ENCODE data around the gene CARD10.
A peak's percentile ranks its signal among the peaks of the same experiment; 100 is the strongest.

The CARD10 gene

GRCh38 chr22:37519268-37520195 lies at the start of gene CARD10:
TSS of gene CARD10 (minus strand) at chr22:37519415. CDS start at chr22:37519200, 215 bp downstream.
- no peak for DNase-seq

GRCh38 chr22:37568448-37569008 lies 49.3 kb upstream of the CARD10 start:
- no peak for DNase-seq

- DNase-seq, result no peak
Measured at GRCh38 chr22:37568012-37568411, 48.8 kb upstream of the CARD10 start.

DNA sequence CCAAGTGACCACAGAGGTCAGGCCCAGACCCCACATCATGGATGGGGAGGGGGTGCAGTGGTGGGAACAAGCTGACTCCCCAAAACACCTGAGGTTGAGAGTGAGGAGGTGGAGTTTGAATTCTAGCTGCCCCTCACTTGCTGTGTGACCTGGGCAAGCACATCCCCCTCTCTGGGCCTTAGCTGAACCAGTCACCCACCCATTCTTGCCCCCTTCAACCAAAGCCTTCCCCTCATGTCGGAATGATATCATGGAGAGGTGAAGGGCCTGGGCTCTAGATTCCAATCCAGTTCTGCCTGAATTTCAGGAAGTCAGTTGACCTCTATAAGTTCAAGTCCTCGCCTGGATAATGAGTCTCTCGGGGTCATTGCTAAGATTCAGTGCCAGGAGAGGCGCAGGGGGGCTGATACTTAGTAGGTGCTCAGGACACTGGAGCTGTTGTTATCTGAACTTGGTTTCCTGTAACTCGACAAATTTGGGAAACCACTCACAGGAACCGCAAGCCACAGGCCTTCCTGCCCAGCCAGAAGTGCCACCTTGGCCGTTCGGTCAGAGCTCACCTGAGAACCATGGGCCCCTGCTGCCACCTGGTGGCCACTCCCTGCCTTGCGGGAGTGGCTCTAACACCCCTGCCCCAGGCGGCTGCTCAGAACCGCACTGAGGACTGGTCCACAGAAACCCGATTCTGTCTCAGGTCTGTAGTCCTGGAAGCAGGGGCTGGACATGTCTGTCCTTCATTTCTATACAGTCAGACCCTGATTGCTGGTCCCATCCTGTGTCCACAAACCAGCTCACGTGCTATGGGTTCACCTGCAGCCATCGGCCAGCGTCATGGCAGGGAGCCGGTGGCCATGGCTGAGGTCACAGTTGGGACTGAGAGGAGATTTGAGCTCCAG lies 47.9 kb upstream of the CARD10 start:
- DNase-seq, result peak; percentile 93

GRCh38 chr22:37566329-37566837 lies 47.2 kb upstream of the CARD10 start:
- peak; percentile 57 for DNase-seq

DNA sequence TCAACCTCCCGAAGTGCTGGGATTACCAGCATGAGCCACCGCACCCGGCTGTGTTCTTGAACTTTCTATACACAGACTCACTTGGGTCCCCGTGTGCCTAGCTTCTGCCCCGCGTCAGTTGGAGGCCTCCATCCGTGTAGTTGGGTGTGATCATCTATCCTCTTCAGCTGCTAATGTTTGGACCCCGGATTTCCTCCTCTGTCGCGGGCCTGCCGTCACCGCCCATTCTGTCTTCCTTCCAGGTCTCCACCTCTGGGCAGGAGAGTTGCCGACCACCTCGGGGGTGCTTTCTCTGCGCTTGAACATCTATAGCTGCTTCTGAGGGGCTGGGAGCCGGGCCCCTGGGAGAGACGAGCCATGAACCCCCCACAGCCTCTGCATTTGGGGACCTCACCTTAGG lies 46.6 kb upstream of the CARD10 start:
- no peak for DNase-seq

DNA sequence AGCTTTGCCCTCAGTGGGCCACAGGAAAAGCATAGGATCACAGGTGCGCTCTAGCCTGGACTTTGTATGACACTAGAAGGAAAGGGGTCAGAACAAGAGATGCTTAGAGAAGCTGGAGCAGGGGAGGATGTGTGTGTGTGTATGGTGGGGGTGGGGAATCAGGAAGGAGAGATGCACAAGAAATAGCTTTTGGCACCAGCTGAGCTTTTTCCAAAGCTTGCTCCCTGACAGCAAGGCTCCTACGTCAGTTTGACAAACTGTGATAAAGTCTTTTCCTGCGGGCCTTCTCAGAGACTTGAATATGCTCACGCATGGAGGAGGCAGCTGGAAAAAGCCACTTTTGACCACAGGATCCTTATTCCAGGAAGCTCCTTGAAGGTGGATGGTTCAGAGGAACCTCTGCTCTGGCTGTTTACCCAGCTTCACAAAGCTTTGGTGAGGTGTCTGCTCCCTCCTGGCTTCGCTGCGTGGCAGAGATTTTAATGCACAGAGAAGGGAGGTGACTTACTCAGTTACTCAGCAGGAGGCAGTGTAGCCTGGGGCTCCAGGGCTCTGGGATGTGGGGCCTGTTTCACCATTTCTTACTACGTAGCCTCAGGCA lies 45.0 kb upstream of the CARD10 start:
- DNase-seq, result no peak

GRCh38 chr22:37563153-37564081 lies 44.2 kb upstream of the CARD10 start:
- no peak for DNase-seq

GRCh38 chr22:37562049-37562875 lies 43.0 kb upstream of the CARD10 start:
- no peak for DNase-seq

- peak; percentile 78 for DNase-seq
Measured at GRCh38 chr22:37561212-37562048, 42.2 kb upstream of the CARD10 start.

DNA sequence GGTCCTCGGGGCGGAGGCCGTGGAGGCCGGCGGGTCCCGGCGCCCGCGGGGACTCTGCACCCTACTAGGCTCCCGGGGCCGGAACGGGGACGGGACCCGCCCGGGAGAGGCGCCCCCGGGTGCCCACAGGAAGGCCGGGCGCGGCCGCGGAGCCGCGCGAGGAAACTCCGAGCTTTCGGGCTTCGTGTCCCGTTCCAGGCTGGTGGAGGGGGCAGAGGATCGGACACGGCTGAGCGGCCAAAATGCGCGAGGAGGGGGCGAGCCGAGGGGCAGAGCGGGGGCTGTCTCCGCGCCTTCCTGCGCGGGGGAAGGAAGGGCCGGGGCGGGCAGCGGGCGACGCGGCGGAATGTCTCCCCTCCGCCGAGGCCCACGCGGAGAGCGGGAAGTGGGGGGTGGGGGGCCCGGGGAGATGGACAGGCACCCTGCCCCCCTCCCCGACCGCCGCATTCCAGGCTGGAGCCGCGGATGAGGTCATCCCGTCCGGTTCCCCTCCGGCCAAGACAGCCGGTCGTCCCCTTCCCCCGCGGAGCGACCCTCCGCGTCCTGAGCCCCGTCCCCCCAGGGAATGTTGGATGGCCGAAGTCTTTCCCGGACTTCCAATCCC lies 41.5 kb upstream of the CARD10 start:
- DNase-seq, result no peak

DNA sequence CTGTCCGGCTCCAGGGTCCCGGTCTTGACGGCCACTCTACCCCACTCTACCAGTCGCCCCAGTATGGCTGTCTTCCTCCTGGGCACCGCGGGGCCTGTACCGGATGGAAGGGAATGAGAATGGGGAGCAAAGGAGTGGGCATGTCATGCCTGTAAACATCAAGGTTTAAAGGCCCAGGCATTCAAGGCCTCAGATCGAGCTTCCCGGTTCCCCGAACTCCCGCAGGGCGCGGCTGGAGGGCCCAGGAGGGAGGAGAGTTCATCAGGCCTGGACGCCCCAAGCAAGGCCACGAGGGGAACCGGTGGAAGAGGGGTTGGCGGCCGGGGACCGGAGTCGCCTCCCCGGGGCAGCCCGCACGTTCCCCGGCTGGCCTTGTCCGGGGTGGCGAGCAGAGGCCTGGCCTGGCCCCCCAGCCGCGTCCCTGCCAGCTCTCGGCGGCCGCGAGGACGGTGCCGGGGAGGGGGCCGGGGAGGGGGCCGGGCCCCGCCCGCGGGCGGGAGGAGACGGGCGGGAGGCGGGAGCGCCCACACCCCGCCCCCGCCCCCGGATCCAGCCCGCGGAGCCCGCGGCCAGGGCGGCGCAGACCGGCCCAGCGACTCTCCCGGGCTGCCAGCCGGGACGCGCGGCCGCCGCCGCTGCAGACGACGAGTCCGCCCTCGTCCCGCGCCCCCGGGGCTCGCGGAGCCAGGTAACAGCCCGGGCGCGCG lies 40.8 kb upstream of the CARD10 start, which contains the start of gene CDC42EP1:
Gene CDC42EP1, plus strand, starts transcription at position 580 of the 707 bp plus-strand sequence. CDS start 5,870 bp downstream, outside the sequence.
- DNase-seq, result no peak

DNA sequence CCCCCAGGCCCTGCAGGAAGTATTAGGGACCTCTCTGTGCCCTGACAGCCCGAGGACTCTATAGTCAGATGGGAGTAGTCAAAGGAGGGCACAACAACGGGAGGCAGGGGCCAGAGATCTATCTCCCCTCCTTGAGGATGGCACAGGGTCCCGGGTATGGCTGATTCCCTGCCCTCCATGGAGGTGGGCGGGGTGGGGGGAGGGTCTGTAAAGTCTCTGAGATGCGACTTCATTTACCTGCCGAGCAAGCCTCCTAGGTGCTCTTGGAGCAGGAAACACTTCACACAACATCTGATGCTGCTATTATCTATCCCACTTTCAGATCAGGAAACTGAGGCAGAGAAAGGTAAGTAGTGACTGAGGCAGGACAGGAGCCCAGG lies 40.3 kb upstream of the CARD10 start:
- DNase-seq, result no peak

DNA sequence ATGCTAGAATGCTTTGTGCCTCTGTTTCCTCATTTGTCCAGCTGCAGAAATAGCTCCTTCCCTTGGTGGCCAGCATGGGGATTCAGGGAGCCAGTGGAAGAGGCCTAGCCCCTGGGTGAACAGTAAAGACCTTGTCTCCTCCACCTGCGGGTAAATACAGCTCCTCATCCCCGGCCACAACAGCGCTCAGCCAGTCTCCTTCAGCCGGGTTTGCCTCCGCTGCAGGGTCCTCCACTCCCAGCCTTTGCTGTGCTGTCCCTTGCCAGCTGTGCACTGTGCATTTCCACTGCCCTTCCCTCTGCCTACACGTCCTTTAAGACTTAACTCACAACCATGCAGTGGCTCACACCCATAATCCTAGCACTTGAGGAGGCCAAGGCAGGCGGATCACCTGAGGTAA lies 39.6 kb upstream of the CARD10 start:
- no peak for DNase-seq

- no peak for DNase-seq
Measured at GRCh38 chr22:37557321-37558001, 38.2 kb upstream of the CARD10 start.

DNA sequence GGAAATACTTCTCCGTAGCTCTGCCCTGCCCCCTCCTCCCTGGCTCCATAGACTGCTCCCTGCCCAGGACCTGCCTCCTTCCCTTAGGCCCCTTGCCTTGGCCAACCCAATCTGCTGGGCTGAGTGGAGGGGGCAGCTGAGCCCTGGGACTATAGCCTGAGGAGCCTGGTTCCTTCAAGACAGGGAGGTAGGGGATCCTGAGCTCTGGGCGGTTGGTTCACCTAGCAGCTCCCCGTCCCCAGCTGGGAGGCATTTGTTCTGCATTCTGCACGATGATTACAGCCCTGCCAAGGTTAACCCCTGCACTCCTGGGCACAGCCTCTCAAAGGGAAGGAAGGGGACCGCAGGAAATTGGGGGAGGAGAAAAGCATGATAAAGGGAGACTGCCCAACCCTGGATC lies 37.5 kb upstream of the CARD10 start:
- no peak for DNase-seq

DNA sequence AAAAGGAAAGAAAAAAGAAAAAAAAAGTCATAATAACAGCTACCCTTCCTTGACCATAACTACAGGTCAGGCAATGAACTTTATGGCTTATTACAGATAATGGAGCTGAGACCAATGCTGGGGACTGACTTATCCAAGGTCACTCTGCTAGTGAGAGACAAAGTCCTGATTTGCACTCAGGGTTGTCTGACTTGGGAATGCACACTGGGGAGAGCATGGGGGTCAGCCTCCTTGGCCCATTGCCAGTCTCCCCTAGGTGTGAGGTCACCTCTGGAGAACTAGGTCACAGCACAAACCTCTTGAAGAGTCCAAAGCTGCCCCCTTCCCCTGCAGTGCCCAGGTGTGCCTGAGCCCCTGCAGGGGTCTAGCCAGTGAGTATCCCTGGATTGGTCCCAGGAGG lies 35.8 kb upstream of the CARD10 start:
- DNase-seq, result no peak

- DNase-seq, result no peak
Measured at GRCh38 chr22:37553725-37554124, 34.5 kb upstream of the CARD10 start.

Data from CD4-positive, alpha-beta T cell treated with Interleukin-21 for 1 hour (primary cell).